IPS-15b (cell line): ENCODE results near the gene GMDS.

Source experiments
- H3K27me3 ChIP-seq: one replicate; pipeline ENCODE4 v1.6.1; 2013; ENCODE audit warnings: low read length; ENCODE audit not compliant: control insufficient read depth, insufficient read depth
- H3K36me3 ChIP-seq: one replicate; pipeline ENCODE4 v1.6.1; 2013; ENCODE audit warnings: low read length; ENCODE audit not compliant: control insufficient read depth, insufficient read depth
- H3K4me1 ChIP-seq: one replicate; pipeline ENCODE4 v1.6.1; 2013; ENCODE audit warnings: mild to moderate bottlenecking, low read length; ENCODE audit not compliant: control insufficient read depth, insufficient read depth
- H3K4me3 ChIP-seq: one replicate; pipeline ENCODE4 v1.5.1; 2013; ENCODE audit warnings: low read depth, low read length
- H3K9ac ChIP-seq: one replicate; pipeline ENCODE4 v1.6.1; 2013; ENCODE audit warnings: low read depth, mild to moderate bottlenecking, low read length
- H3K9me3 ChIP-seq: one replicate; pipeline ENCODE4 v1.6.1; 2013; ENCODE audit warnings: mild to moderate bottlenecking, low read length; ENCODE audit not compliant: control insufficient read depth, insufficient read depth

The GMDS gene

DNA sequence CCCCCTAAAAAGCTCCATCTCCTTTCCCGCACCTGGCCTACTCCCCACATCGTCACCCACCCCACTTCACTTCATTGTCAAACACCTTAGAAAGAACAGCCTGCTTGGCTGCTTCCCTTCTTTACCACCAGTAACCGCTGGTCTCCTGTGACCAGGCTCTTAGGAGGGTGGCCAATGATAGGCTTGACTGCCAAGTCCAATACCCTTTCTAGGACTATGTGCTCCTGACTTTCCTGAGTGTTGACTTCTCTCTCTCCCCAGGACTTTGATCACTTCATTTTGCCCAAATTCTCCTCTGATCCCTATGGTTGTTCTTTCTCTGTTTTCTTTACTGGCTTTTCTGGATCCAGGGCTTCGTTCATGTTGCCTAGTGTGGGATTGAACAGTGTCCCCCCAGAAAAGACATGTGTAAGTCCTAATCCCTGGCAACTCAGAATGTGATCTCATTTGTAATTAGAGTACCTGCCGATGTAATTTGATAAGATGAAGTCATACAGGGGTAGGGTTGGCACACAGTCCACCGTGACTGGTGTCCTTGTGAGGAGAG, 254.0 kb downstream of the GMDS start:
- Histone ChIP-seq H3K9me3 (no peaks in the 10 kb centered on the region), H3K9ac (no peak overlapping the region), H3K4me1 (no peaks in the 10 kb centered on the region), H3K36me3 (no peaks in the 10 kb centered on the region), H3K4me3 (no peak overlapping the region), H3K27me3 (no peaks in the 10 kb centered on the region)

DNA sequence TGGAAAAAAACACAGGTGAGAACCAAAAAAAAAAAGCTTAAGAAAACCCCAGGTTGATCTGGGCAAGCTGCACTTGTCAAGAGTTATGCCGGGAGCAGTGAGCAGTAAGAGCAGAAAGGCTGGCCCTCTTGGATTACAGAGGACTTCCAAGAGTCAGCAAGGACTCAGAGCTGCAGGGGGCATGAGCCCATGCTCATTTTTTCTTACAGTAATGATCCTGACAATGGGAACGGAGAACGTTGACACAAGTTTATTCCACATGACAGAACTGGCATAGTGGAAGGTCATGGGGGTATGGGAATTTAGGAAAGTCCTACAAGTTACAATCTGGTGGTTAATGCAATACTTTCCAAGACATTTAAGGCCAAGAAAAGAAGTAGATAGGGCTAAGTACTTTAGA, 256.6 kb downstream of the GMDS start:
- Histone ChIP-seq H3K4me3 (no peak overlapping the region), H3K9me3 (no peaks in the 10 kb centered on the region), H3K9ac (no peak overlapping the region), H3K4me1 (no peaks in the 10 kb centered on the region), H3K27me3 (no peaks in the 10 kb centered on the region), H3K36me3 (no peaks in the 10 kb centered on the region)

DNA sequence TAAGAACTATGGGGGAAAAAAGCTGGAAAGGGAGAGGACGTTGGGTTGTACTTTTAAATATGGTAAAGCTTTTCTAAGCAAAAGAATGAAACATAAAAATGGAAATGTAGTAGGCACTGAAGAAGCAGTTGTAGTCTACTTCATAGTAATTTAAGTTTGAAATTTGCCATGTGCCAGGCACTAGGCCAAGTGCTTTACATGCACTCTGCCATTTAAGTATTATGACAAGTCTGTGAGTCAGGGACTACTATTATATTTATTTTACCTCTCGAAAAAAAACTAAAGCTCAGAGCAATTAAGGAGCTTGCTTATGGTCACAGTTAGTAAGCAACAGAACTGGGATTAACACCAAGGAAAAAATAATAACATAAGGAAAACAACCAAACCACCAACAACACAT, 257.8 kb downstream of the GMDS start:
- H3K27me3 ChIP-seq: no peaks in the 10 kb centered on the region
- H3K9me3 ChIP-seq: no peaks in the 10 kb centered on the region
- H3K4me1 ChIP-seq: no peaks in the 10 kb centered on the region
- H3K9ac ChIP-seq: no peak overlapping the region
- no peaks in the 10 kb centered on the region for H3K36me3 ChIP-seq
- no peak overlapping the region for H3K4me3 ChIP-seq

GRCh38 chr6:1986454-1987243, 258.8 kb downstream of the GMDS start:
- Histone ChIP-seq H3K27me3 (no peaks in the 10 kb centered on the region), H3K9me3 (no peaks in the 10 kb centered on the region), H3K4me1 (no peaks in the 10 kb centered on the region), H3K4me3 (no peak overlapping the region), H3K36me3 (no peaks in the 10 kb centered on the region), H3K9ac (no peak overlapping the region)

DNA sequence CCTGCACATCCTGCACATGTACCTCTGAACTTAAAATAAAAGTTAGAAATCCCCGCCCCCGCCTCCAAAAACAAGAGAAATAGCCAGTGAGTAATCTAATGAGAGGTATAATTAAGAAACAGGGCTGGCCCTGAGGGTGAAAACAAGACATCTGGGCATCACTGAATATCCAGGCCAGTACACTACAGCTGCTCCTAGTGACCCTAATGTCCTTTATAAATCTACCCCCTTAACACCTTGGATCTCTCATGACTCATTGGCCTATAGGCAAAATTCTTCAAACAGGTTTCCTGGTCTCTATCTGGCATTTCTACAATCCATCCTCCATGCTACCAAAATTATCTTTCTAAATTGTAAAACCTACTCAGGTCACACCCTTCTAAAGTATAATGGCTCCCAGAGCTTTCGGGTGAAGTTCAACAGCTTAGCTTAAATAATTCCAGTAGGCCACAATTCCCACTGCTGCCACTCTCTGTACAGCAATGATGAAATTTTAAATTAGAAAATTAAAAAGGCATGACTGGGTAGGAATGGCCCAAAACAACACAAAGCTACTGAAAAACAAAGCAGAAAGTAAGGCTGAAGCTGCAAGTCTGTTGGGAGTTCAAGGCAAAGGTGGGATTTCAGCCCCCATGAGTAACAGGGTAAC, 260.9 kb downstream of the GMDS start:
- Histone ChIP-seq H3K9ac (no peak overlapping the region), H3K9me3 (no peaks in the 10 kb centered on the region), H3K4me1 (no peaks in the 10 kb centered on the region), H3K4me3 (no peak overlapping the region), H3K36me3 (no peaks in the 10 kb centered on the region), H3K27me3 (no peaks in the 10 kb centered on the region)

- H3K4me1 ChIP-seq: no peaks in the 10 kb centered on the region
- H3K4me3 ChIP-seq: no peak overlapping the region
- no peaks in the 10 kb centered on the region for H3K27me3 ChIP-seq
- no peaks in the 10 kb centered on the region for H3K36me3 ChIP-seq
- no peaks in the 10 kb centered on the region for H3K9me3 ChIP-seq
- no peak overlapping the region for H3K9ac ChIP-seq
Measured at GRCh38 chr6:1983850-1984249, 261.6 kb downstream of the GMDS start.

DNA sequence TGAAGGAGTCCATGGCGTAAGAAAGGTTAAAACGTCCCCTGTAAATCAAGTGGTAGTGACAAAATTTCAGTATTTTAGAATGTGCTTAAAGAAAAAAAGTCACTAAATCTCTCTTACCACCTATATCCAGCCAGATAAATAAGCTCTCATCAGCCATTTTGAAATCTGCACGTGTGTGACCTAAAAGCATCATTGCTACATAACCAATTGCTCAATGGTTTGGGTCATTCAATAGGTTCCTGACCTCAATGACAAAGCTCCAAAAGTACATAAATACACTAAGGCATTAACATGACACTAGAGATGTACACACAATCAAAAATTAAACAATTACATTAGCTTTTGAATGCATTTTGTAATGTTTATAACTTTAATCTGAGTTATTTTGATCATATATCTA, 272.4 kb downstream of the GMDS start:
- no peaks in the 10 kb centered on the region for H3K4me1 ChIP-seq
- no peak overlapping the region for H3K9ac ChIP-seq
- H3K4me3 ChIP-seq: no peak overlapping the region
- no peaks in the 10 kb centered on the region for H3K36me3 ChIP-seq
- H3K27me3 ChIP-seq: no peaks in the 10 kb centered on the region
- no peaks in the 10 kb centered on the region for H3K9me3 ChIP-seq

- Histone ChIP-seq H3K36me3 (no peaks in the 10 kb centered on the region), H3K9me3 (no peaks in the 10 kb centered on the region), H3K27me3 (no peaks in the 10 kb centered on the region), H3K4me1 (no peaks in the 10 kb centered on the region), H3K9ac (no peak overlapping the region), H3K4me3 (no peak overlapping the region)
Measured at GRCh38 chr6:1971612-1972011, 273.8 kb downstream of the GMDS start.

GRCh38 chr6:1970151-1970561, 275.2 kb downstream of the GMDS start:
- Histone ChIP-seq H3K9ac (no peak overlapping the region), H3K27me3 (no peaks in the 10 kb centered on the region), H3K4me1 (no peaks in the 10 kb centered on the region), H3K9me3 (no peaks in the 10 kb centered on the region), H3K36me3 (no peaks in the 10 kb centered on the region), H3K4me3 (no peak overlapping the region)

DNA sequence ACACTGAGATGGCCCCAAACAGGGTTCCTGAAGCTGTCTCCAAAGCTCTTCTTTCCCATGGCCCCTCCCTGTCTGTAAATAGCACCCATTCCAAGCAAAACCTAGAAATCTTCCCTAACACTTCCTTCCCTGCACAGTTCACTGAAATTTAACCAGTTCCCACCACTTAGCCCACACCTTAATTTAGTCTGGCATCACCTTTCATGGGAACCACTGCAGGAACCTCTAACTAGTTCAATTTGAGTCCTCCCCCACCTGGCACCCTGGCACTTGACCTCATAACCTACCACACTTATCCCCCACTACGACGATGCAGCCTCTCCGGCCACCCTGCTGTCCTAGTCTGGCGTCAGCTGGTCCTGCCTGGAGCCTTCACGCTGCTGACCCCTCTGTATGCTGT, 278.7 kb downstream of the GMDS start:
- H3K4me3 ChIP-seq: no peak overlapping the region
- no peaks in the 10 kb centered on the region for H3K4me1 ChIP-seq
- no peaks in the 10 kb centered on the region for H3K9me3 ChIP-seq
- no peaks in the 10 kb centered on the region for H3K36me3 ChIP-seq
- H3K27me3 ChIP-seq: no peaks in the 10 kb centered on the region
- H3K9ac ChIP-seq: no peak overlapping the region

DNA sequence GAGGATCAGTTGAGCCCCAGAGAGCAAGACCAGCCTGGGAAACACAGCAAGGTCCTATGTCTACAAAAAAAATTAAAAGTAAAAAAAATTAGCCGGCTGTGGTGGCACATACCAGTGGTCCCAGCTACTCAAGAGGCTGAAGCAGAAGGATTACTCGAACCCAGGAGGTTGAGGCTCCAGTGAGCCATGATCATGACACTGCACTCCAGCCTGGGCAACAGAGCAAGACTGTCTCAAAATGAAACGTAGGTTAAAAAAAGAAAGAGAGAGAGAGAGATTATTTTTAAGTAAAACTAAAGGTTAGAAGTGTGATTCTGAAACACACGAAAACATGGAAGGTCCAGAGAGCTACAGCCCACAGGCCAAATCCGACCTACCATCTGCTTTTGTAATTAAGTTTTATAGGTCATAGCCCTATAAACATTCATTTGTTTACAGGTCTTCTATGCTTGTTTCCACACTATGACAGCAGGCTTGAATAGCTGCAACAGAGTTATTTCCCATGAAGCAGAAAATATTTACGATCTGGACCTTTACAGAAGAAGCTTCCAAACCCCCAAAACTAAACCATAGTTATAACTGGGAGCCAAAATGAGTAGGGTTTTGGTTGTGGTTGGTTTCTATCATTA, 279.7 kb downstream of the GMDS start:
- Histone ChIP-seq H3K36me3 (no peaks in the 10 kb centered on the region), H3K9ac (no peak overlapping the region), H3K27me3 (no peaks in the 10 kb centered on the region), H3K4me1 (no peaks in the 10 kb centered on the region), H3K4me3 (no peak overlapping the region), H3K9me3 (no peaks in the 10 kb centered on the region)

DNA sequence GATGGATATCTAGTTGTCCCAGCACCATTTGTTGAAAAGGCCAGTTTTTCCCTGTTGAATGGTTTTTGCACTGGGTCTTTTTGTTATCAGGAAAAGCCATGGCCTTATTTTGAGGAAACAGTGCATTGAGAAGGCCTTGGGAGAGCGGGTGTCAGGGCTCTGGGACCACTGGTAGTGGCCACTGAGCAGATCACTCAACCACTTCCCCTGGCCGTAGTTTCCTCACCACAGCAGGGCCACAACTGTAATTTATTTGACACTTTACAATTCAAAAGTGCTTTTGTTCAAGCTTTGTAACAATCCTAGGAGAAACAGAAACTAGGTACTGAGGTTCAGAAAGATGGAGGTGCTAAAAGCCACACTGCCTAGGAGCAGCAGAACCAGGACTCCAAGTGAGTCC, 281.8 kb downstream of the GMDS start:
- H3K27me3 ChIP-seq: no peaks in the 10 kb centered on the region
- no peaks in the 10 kb centered on the region for H3K9me3 ChIP-seq
- H3K36me3 ChIP-seq: no peaks in the 10 kb centered on the region
- no peaks in the 10 kb centered on the region for H3K4me1 ChIP-seq
- H3K4me3 ChIP-seq: no peak overlapping the region
- H3K9ac ChIP-seq: no peak overlapping the region
